ENCODE results near the gene SMAD4.
"Not testable (repeated sequence)": the region's sequence is repeated elsewhere in the genome, so short reads cannot be mapped to it uniquely, and the experiment has no call there.

Gene SMAD4

DNA sequence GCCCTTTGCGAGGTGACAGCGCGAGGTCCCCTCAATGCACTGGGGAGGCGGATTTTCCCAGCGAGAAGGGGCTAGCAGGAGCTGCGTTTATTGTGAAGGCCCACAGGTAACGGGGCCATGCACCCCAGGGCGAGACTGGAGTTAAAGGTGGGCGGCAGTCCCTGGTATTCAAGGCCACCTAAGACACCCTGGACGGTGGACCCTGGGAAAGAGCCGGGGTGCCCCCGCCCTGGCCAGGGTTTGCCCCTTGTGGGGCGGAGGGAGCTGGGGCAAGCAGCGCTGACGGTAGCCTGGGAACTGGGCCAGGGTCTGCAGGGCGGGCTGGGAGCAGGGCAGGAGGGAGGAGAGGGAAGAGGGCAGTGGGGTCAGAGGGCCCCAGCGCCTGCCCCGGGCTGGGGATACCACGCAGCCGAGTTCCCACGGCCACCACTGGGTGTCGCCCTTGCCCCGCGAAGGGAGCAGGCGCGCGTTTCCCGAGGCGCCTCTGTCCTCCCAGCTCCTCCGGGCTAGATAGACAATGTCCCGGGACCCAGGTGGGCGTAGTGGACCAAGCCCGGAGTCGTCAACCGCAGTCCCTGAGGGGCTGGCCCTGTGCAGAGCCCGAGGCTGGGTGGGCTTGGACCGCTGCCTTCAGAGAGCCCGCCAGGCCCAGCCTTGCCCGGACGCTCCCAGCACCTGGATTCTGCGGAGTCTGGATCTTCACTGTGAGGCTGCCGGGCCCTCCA lies 80.2 kb downstream of the SMAD4 start:
- peak; percentile 65 to 83 for DNase-seq (ENCODE audit: low read depth in 2 of 2)

DNA sequence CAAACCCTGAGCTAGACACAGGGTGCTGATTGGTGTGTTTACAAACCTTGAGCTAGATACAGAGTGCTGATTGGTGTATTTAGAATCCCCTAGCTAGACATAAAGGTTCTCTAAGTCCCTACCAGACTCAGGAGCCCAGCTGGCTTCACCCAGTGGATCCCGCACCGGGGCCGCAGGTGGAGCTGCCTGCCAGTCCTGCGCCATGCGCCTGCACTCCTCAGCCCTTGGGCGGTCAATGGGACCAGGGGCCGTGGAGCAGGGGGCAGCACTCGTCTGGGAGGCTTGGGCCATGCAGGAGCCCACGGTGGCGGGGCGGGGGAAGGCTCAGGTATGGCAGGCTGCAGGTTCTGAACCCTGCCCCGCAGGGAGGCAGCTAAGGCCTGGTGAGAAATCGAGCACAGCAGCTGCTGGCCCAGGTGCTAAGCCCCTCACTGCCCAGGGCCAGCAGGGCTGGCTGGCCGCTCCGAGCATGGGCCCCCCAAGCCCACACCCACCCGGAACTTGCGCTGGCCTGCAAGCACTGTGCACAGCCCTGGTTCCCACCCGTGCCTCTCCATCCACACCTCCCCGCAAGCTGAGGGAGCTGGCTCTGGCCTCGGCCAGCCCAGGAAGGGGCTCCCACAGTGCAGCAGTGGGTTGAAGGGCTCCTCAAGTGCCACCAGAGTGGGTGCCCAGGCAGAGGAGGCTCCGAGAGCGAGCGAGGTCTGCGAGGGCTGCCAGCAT lies 81.8 kb downstream of the SMAD4 start:
- not testable (repeated sequence) for DNase-seq (ENCODE audit: low read depth in 2 of 2)

DNA sequence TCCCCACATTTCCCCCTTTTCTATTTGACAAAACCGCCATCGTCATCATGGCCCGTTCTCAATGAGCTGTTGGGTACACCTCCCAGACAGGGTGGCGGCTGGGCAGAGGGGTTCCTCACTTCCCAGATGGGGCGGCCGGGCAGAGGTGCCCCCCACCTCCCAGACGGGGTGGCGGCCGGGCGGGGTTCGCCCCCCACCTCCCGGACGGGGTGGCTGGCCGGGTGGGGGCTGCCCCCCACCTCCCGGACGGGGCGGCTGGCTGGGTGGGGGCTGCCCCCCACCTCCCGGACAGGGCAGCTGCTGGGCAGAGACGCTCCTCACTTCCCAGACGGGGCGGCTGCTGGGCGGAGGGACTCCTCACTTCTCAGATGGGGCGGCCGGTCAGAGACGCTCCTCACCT lies 87.0 kb downstream of the SMAD4 start:
- not testable (repeated sequence) for DNase-seq (ENCODE audit: low read depth in 2 of 2)

DNA sequence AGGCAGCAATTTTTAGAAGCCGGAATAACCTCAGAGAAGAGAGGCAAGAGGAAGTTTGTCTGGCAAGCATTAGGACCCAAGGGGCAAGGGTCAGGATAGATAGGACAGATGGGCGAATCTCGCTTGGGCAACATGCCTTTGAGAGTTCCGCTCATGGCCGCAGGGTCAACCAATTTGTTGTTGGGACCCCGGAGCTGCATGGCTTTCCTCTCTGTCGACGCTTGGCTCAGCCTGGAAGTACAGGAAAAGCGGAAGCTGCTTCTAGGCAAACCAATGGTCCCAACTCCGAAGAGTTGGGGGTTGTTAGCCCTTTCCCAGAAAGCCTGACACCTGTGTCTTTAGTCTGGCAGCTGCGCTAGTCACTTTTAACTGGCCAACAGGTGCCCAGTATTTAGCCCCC lies 89.5 kb downstream of the SMAD4 start:
- not testable (repeated sequence) for DNase-seq (ENCODE audit: low read depth in 2 of 2)

DNA sequence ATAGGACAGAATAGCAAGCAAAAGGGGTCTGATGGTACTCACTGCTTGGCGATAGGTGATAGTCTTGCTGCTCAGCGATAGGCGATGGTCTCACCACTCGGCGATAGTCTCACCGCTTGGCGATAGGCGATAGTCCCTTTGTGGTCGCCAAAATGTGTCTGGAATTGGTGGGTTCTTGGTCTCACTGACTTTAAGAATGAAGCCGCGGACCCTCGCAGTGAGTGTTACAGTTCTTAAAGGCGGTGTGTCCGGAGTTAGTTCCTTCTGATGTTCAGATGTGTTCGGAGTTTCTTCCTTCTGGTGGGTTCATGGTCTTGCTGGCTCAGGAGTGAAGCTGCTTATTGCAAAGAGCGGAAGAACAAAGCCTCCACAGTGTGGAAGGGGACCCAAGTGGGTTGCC lies 90.0 kb downstream of the SMAD4 start:
- not testable (repeated sequence) for DNase-seq (ENCODE audit: low read depth in 2 of 2)

DNA sequence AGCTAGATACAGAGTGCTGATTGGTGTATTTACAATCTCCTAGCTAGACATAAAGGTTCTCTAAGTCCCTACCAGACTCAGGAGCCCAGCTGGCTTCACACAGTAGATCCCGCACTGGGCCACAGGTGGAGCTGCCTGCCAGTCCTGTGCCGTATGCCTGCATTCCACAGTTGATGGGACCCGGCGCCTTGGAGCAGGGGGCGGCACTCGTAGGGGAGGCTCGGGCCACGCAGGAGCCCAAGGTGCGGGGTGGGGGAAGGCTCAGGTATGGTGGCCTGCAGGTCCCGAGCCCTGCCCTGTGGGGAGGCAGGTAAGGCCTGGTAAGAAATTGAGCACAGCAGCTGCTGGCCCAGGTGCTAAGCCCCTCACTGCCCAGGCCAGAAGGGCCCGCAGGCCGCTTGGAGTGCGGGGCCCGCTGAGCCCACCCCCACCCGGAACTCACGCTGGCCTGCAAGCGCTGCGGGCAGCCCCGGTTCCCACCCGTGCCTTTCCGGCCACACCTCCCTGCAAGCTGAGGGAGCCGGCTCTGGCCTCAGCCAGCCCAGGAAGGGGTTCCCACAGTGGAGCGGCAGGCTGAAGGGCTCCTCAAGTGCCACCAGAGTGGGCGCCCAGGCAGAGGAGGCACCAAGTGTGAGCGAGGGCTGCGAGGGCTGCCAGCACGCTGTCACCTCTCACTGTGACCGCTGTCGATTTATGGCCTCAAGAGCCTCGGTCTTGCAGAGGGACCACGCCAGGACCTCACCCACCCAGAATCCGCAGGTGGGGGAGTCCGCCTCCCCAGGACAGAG lies 91.0 kb downstream of the SMAD4 start:
- no peak for DNase-seq (ENCODE audit: low read depth in 2 of 2)

DNA sequence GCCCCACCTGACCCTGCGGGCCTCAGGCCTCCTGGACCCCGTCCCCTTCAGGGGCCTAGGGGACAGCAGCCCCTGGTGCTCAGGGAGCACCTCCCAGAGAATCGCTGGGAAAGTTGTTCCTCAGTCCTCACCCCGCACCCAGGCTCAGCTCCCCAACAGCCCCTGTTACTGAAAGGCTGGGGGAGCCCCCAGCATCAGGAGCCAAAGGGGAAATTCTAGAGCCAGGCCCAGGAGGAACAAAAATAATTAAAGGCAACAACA lies 91.5 kb downstream of the SMAD4 start:
- no peak for DNase-seq (ENCODE audit: low read depth in 2 of 2)

- DNase-seq (ENCODE audit: low read depth in 2 of 2) = no peak
Measured at GRCh38 chr18:51122266-51123045, 92.4 kb downstream of the SMAD4 start.

GRCh38 chr18:51123046-51123395 lies 93.0 kb downstream of the SMAD4 start:
- DNase-seq (ENCODE audit: low read depth in 2 of 2) = no peak

GRCh38 chr18:51123481-51123880 lies 93.5 kb downstream of the SMAD4 start:
- DNase-seq (ENCODE audit: low read depth in 2 of 2) = no peak

- no peak for DNase-seq (ENCODE audit: low read depth in 2 of 2)
Measured at GRCh38 chr18:51123936-51124486, 94.0 kb downstream of the SMAD4 start.

- DNase-seq (ENCODE audit: low read depth in 2 of 2) = no peak
Measured at GRCh38 chr18:51125976-51126375, 96.0 kb downstream of the SMAD4 start.

- DNase-seq (ENCODE audit: low read depth in 2 of 2) = no peak
Measured at GRCh38 chr18:51127664-51128063, 97.7 kb downstream of the SMAD4 start.

GRCh38 chr18:51128533-51128932 lies 98.5 kb downstream of the SMAD4 start:
- DNase-seq (ENCODE audit: low read depth in 2 of 2) = no peak

DNA sequence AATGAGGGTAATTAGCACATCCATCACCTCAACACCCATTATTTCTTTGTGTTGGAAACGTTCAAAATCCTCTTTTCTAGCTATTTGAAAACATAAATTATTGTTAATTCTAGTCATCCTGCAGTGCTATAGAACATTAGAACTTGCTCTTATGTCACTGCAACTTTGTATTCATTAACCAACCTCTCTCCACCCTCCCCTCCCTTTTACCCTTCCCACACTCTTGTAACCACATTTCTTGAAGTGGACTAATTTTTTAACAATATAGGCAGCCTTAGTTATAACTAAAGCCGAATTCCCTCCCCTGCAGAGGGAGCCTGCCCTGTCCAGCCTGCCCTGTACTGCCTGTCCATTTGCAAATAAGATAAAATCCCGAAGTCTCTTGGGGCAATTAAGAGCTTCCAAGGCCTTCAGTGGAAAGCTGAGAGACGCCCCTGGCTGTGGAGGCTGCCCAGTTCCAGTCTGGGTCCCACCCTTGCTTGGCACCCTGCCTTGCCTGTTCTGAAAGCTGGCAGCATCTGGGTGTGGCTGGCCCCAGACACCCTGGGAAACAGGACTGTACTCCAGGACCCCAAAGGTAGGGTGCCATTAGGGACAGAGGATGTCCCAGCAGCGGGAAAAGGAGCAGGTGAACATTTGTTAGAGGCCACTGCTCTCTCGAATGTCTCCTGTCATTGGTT lies 102.4 kb downstream of the SMAD4 start:
- no peak for DNase-seq (ENCODE audit: low read depth in 2 of 2)

DNA sequence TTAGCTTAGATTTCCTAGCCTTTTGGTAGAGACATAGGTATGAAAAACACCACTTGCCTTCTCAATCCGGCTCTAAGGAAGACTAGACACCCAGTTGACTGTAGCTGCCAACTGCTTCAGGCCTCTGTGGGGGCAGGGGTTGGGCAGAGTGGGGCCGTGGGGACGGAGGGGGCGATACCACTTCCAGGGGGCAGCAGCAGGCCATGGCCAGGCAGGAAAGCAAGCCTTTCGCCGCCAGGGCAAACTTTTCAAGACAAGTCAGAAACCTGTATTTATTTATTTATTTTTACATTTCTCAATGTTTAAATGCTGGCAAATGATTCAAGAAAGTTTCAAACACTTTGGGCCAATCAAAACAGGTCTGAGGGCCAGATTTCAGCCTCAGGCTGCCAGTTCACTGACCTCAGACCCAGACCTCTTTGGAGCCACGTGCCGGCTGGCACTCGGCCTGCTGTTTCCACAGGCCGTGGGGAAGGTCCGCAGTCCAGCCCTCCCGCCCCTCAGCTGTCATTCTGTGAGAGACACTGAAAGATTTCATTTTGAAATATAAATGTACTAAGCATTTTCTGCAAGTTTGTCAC lies 103.7 kb downstream of the SMAD4 start:
- no peak for DNase-seq (ENCODE audit: low read depth in 2 of 2)

All from stimulated activated CD4-positive, alpha-beta T cell treated with anti-CD3 and anti-CD28 coated beads, Interleukin-4, amount 100 ng/mL, for 48 hours (primary cell).